WTC11 (cell line): ENCODE data around the gene MDM1.

ENCODE experiments used
- CTCF ChIP-seq: fragments of 200-600 bp; IDR thresholded peaks from 2 replicates; pipeline ENCODE4 v1.8.0; 2022; ENCODE audit warnings: antibody characterized with exemption
- ESRRA ChIP-seq: sonication (generic); formaldehyde crosslinking; IDR thresholded peaks from 2 replicates; pipeline ENCODE4 v1.8.1; 2022; ENCODE audit warnings: mild to moderate bottlenecking, missing genetic modification reagents, borderline replicate concordance
- HMGXB4 ChIP-seq: sonication (generic); formaldehyde crosslinking; IDR thresholded peaks from 2 replicates; pipeline ENCODE4 v1.8.1; 2023; ENCODE audit warnings: mild to moderate bottlenecking, moderate library complexity, missing genetic modification reagents
- JUN ChIP-seq: sonication (generic); formaldehyde crosslinking; IDR thresholded peaks from 2 replicates; pipeline ENCODE4 v1.8.0; 2023; ENCODE audit warnings: mild to moderate bottlenecking, missing genetic modification reagents
- KAT7 ChIP-seq: sonication (generic); formaldehyde crosslinking; IDR thresholded peaks from 2 replicates; pipeline ENCODE4 v1.8.1; 2023; ENCODE audit warnings: missing genetic modification reagents, mild to moderate bottlenecking, borderline replicate concordance
- SP1 ChIP-seq: sonication (generic); formaldehyde crosslinking; conservative IDR thresholded peaks from 2 replicates; pipeline ENCODE4 v1.8.1; 2022; ENCODE audit warnings: missing genetic modification reagents
- USF2 ChIP-seq: sonication (generic); formaldehyde crosslinking; IDR thresholded peaks from 2 replicates; pipeline ENCODE4 v1.8.1; 2023; ENCODE audit warnings: mild to moderate bottlenecking, missing genetic modification reagents, moderate library complexity
- ZMAT4 ChIP-seq: fragments of 250-450 bp; sonication (Bioruptor Pico); IDR thresholded peaks from 2 replicates; pipeline ENCODE4 v1.9.0; 2021; ENCODE audit warnings: mild to moderate bottlenecking
- ZNF512 ChIP-seq: sonication (generic); formaldehyde crosslinking; IDR thresholded peaks from 2 replicates; pipeline ENCODE4 v1.8.1; 2022; ENCODE audit warnings: missing genetic modification reagents, borderline replicate concordance
- TF ChIP-seq, protein P1 (sequence below): sonication (generic); formaldehyde crosslinking; IDR thresholded peaks from 2 replicates; pipeline ENCODE4 v1.8.0; 2022; ENCODE audit warnings: missing genetic modification reagents

GRCh38 chr12:68332728-68333630, 817 bp upstream of the MDM1 start:
- TF ChIP-seq USF2 (CRISPR knock-in tag) (no peak), SP1 (CRISPR knock-in tag) (no peak), CTCF (no peak), HMGXB4 (no peak), ESRRA (CRISPR knock-in tag) (no peak), KAT7 (CRISPR knock-in tag) (no peak), ZNF512 (no peak), JUN (no peak), ZMAT4 (CRISPR knock-in tag) (no peak)
- TF ChIP-seq, protein P1, sequence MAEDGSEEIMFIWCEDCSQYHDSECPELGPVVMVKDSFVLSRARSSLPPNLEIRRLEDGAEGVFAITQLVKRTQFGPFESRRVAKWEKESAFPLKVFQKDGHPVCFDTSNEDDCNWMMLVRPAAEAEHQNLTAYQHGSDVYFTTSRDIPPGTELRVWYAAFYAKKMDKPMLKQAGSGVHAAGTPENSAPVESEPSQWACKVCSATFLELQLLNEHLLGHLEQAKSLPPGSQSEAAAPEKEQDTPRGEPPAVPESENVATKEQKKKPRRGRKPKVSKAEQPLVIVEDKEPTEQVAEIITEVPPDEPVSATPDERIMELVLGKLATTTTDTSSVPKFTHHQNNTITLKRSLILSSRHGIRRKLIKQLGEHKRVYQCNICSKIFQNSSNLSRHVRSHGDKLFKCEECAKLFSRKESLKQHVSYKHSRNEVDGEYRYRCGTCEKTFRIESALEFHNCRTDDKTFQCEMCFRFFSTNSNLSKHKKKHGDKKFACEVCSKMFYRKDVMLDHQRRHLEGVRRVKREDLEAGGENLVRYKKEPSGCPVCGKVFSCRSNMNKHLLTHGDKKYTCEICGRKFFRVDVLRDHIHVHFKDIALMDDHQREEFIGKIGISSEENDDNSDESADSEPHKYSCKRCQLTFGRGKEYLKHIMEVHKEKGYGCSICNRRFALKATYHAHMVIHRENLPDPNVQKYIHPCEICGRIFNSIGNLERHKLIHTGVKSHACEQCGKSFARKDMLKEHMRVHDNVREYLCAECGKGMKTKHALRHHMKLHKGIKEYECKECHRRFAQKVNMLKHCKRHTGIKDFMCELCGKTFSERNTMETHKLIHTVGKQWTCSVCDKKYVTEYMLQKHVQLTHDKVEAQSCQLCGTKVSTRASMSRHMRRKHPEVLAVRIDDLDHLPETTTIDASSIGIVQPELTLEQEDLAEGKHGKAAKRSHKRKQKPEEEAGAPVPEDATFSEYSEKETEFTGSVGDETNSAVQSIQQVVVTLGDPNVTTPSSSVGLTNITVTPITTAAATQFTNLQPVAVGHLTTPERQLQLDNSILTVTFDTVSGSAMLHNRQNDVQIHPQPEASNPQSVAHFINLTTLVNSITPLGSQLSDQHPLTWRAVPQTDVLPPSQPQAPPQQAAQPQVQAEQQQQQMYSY (CRISPR knock-in tag), result no peak
